H54 (cell line): ENCODE measurements around the gene PTK7.

Source experiments
- DNase-seq: peaks from one replicate; pipeline ENCODE4 v3.0.0; 2011; ENCODE audit warnings: low spot score, mixed read lengths; ENCODE audit not compliant: insufficient read length
- FAIRE-seq: peaks from 3 replicates; lab custom pipeline; 2011; peaks lifted over from hg19 to GRCh38; lab: Jason Lieb, UNC
- POLR2A ChIP-seq: IDR thresholded peaks from 2 replicates; pipeline ENCODE4 v1.6.1; 2011; ENCODE audit warnings: low read depth, mild to moderate bottlenecking, low read length

Gene PTK7

DNA sequence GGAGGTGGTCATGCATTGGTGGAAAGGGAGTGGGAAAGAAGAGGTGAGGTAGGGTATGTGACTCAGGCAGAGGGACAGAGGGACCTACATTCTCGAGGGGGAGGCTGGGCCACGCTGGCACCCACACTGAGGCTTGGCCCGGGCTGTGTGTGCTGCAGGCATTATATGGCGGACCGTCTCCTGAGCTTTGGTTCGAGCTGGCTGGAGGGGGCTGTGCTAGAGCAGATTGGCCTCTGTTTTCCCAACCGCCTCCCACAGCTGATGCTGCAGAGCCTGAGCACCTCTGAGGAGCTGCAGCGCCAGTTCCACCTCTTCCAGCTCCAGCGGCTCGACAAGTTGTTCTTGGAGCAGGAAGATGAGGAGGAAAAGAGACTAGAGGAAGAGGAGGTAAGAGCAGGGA, 129.7 kb downstream of the PTK7 start:
- FAIRE-seq (no peak), DNase-seq (no peak)
- no peak for TF ChIP-seq POLR2A

- FAIRE-seq (no peak), DNase-seq (no peak)
- TF ChIP-seq POLR2A = no peak
Observed at GRCh38 chr6:43207286-43207685, 131.2 kb downstream of the PTK7 start.
